HUES48 (cell line): Measurements from ENCODE around the gene XXYLT1.

Experiments used
- H3K27ac ChIP-seq: one replicate; pipeline ENCODE4 v1.7.0; 2013; ENCODE audit warnings: low read depth, low read length, inconsistent platforms
- H3K27me3 ChIP-seq: 2 replicates; pipeline ENCODE4 v1.6.1; 2013; ENCODE audit warnings: mild to moderate bottlenecking, low read length; ENCODE audit not compliant: control insufficient read depth, insufficient read depth
- H3K36me3 ChIP-seq: 2 replicates; pipeline ENCODE4 v1.6.1; 2013; ENCODE audit warnings: low read length; ENCODE audit not compliant: control insufficient read depth, insufficient read depth
- H3K4me1 ChIP-seq: 2 replicates; pipeline ENCODE4 v1.6.1; 2013; ENCODE audit warnings: mild to moderate bottlenecking, low read length; ENCODE audit not compliant: control insufficient read depth, insufficient read depth
- H3K4me3 ChIP-seq: 2 replicates; pipeline ENCODE4 v1.5.1; 2013; ENCODE audit warnings: mild to moderate bottlenecking, low read depth, low read length
- H3K9ac ChIP-seq: 2 replicates; pipeline ENCODE4 v1.6.1; 2013; ENCODE audit warnings: mild to moderate bottlenecking, low read depth, low read length, moderate library complexity
- H3K9me3 ChIP-seq: 2 replicates; pipeline ENCODE4 v1.6.1; 2013; ENCODE audit warnings: low read length; ENCODE audit not compliant: control insufficient read depth, insufficient read depth

XXYLT1 gene

GRCh38 chr3:195151866-195152541 lies 119.0 kb downstream of the XXYLT1 start:
- Histone ChIP-seq H3K4me1 (peaks cover 64% of the 10 kb centered on the region), H3K27ac (peak overlapping the region; percentile 84), H3K36me3 (no peaks in the 10 kb centered on the region), H3K4me3 (no peak overlapping the region), H3K9me3 (no peaks in the 10 kb centered on the region), H3K27me3 (no peaks in the 10 kb centered on the region), H3K9ac (no peak overlapping the region)

- no peaks in the 10 kb centered on the region for H3K9me3 ChIP-seq
- H3K4me1 ChIP-seq: peaks cover 64% of the 10 kb centered on the region
- H3K27me3 ChIP-seq: no peaks in the 10 kb centered on the region
- H3K9ac ChIP-seq: no peak overlapping the region
- H3K27ac ChIP-seq: peak overlapping the region; percentile 93
- H3K4me3 ChIP-seq: no peak overlapping the region
- H3K36me3 ChIP-seq: no peaks in the 10 kb centered on the region
These were observed 119.6 kb downstream of the XXYLT1 start for GRCh38 chr3:195151402-195151801.

GRCh38 chr3:195150181-195151118 lies 120.5 kb downstream of the XXYLT1 start:
- Histone ChIP-seq H3K36me3 (no peaks in the 10 kb centered on the region), H3K4me3 (peak overlapping the region; percentile 43), H3K27ac (peak overlapping the region; percentile 93), H3K9ac (peak overlapping the region; percentile 27; the same call in 1 of the 2 replicates), H3K27me3 (no peaks in the 10 kb centered on the region), H3K4me1 (peaks cover 56% of the 10 kb centered on the region), H3K9me3 (no peaks in the 10 kb centered on the region)

GRCh38 chr3:195149292-195150030 lies 121.5 kb downstream of the XXYLT1 start:
- Histone ChIP-seq H3K4me1 (peaks cover 47% of the 10 kb centered on the region), H3K36me3 (no peaks in the 10 kb centered on the region), H3K4me3 (no peak overlapping the region), H3K27ac (peak overlapping the region; percentile 93), H3K9ac (no peak overlapping the region), H3K27me3 (no peaks in the 10 kb centered on the region), H3K9me3 (no peaks in the 10 kb centered on the region)

- H3K4me3 ChIP-seq: no peak overlapping the region
- H3K9ac ChIP-seq: no peak overlapping the region
- no peaks in the 10 kb centered on the region for H3K36me3 ChIP-seq
- peaks cover 38% of the 10 kb centered on the region for H3K4me1 ChIP-seq
- no peaks in the 10 kb centered on the region for H3K9me3 ChIP-seq
- no peaks in the 10 kb centered on the region for H3K27me3 ChIP-seq
- no peak overlapping the region for H3K27ac ChIP-seq
These were observed 122.4 kb downstream of the XXYLT1 start for GRCh38 chr3:195148549-195148948.

- Histone ChIP-seq H3K27ac (no peak overlapping the region), H3K4me1 (peaks cover 29% of the 10 kb centered on the region), H3K4me3 (no peak overlapping the region), H3K9me3 (no peaks in the 10 kb centered on the region), H3K9ac (no peak overlapping the region), H3K36me3 (no peaks in the 10 kb centered on the region), H3K27me3 (no peaks in the 10 kb centered on the region)
These were observed 123.3 kb downstream of the XXYLT1 start for GRCh38 chr3:195147649-195148080.

GRCh38 chr3:195146131-195146530 lies 124.8 kb downstream of the XXYLT1 start:
- no peak overlapping the region for H3K4me3 ChIP-seq
- 0 out of 2 replicates have a peak, but pooled peaks cover 3% of the 10 kb centered on the region for H3K36me3 ChIP-seq
- H3K27me3 ChIP-seq: no peaks in the 10 kb centered on the region
- H3K27ac ChIP-seq: no peak overlapping the region
- H3K9ac ChIP-seq: no peak overlapping the region
- H3K9me3 ChIP-seq: no peaks in the 10 kb centered on the region
- peaks cover 15% of the 10 kb centered on the region for H3K4me1 ChIP-seq

- no peaks in the 10 kb centered on the region for H3K9me3 ChIP-seq
- H3K4me3 ChIP-seq: no peak overlapping the region
- peaks cover 9% of the 10 kb centered on the region; the same call in 1 of the 2 replicates for H3K4me1 ChIP-seq
- H3K27me3 ChIP-seq: no peaks in the 10 kb centered on the region
- H3K9ac ChIP-seq: no peak overlapping the region
- no peak overlapping the region for H3K27ac ChIP-seq
- 0 out of 2 replicates have a peak, but pooled peaks cover 3% of the 10 kb centered on the region for H3K36me3 ChIP-seq
These were observed 125.4 kb downstream of the XXYLT1 start for GRCh38 chr3:195145579-195145978.

GRCh38 chr3:195143221-195143620 lies 127.7 kb downstream of the XXYLT1 start:
- no peak overlapping the region for H3K27ac ChIP-seq

GRCh38 chr3:195142519-195142918 lies 128.4 kb downstream of the XXYLT1 start:
- Histone ChIP-seq H3K9me3 (no peaks in the 10 kb centered on the region), H3K4me3 (no peak overlapping the region), H3K36me3 (0 out of 2 replicates have a peak, but pooled peaks cover 3% of the 10 kb centered on the region), H3K27me3 (no peaks in the 10 kb centered on the region), H3K27ac (no peak overlapping the region), H3K4me1 (no peaks in the 10 kb centered on the region), H3K9ac (no peak overlapping the region)

More at GRCh38 chr3:195143221-195143620, 127.7 kb downstream of the XXYLT1 start:
- H3K36me3 ChIP-seq: 0 out of 2 replicates have a peak, but pooled peaks cover 3% of the 10 kb centered on the region
- H3K27me3 ChIP-seq: no peaks in the 10 kb centered on the region
- no peaks in the 10 kb centered on the region for H3K9me3 ChIP-seq
- no peaks in the 10 kb centered on the region for H3K4me1 ChIP-seq
- no peak overlapping the region for H3K4me3 ChIP-seq
- H3K9ac ChIP-seq: no peak overlapping the region
